DND-41 (cell line): Measurements from ENCODE around the gene MBLAC2.

Source experiments
- CTCF ChIP-seq: IDR thresholded peaks from 2 replicates; pipeline ENCODE4 v1.5.1; 2012; ENCODE audit warnings: borderline replicate concordance, low read length, moderate library complexity, mild to moderate bottlenecking; ENCODE audit not compliant: poor library complexity, severe bottlenecking; ENCODE audit errors: extremely low read depth
- EZH2 ChIP-seq: IDR thresholded peaks from 3 replicates; pipeline ENCODE4 v1.6.1; 2012; ENCODE audit warnings: borderline replicate concordance, low read depth, mild to moderate bottlenecking, moderate library complexity, low read length, inconsistent platforms; ENCODE audit not compliant: severe bottlenecking

GRCh38 chr5:90504743-90505142, 30.2 kb upstream of the MBLAC2 start:
- TF ChIP-seq CTCF (no peak), EZH2 (no peak)
